GM04504 (cell line): Measurements from ENCODE around the gene CPEB1.
"Not testable (repeated sequence)": the region's sequence is repeated elsewhere in the genome, so short reads cannot be mapped to it uniquely, and the experiment has no call there.

ENCODE experiments used
- DNase-seq: peaks from one replicate; pipeline ENCODE4 v3.0.0-alpha.2; 2012; ENCODE audit warnings: low read depth

Gene CPEB1

GRCh38 chr15:82545002-82545401 lies 102.2 kb downstream of the CPEB1 start:
- no peak for DNase-seq

GRCh38 chr15:82544431-82544830 lies 102.7 kb downstream of the CPEB1 start:
- DNase-seq, result no peak

GRCh38 chr15:82543160-82543559 lies 104.0 kb downstream of the CPEB1 start:
- peak; percentile 48 for DNase-seq

- no peak for DNase-seq
Observed at GRCh38 chr15:82540984-82541431, 106.2 kb downstream of the CPEB1 start.

- peak; percentile 91 for DNase-seq
Observed at GRCh38 chr15:82540055-82540983, 106.8 kb downstream of the CPEB1 start, which contains the start of gene RPS17. Gene RPS17, minus strand, starts transcription at chr15:82540457. Its CDS starts 29 bp downstream, at chr15:82540428.

- DNase-seq, result no peak
Observed at GRCh38 chr15:82539691-82540054, 107.5 kb downstream of the CPEB1 start.

- no peak for DNase-seq
Observed at GRCh38 chr15:82538961-82539690, 108.0 kb downstream of the CPEB1 start.

GRCh38 chr15:82537351-82537908 lies 109.7 kb downstream of the CPEB1 start:
- DNase-seq, result no peak

- no peak for DNase-seq
Observed at GRCh38 chr15:82536409-82537350, 110.5 kb downstream of the CPEB1 start.

GRCh38 chr15:82535566-82536408 lies 111.4 kb downstream of the CPEB1 start:
- DNase-seq, result no peak

GRCh38 chr15:82535151-82535550 lies 112.0 kb downstream of the CPEB1 start:
- not testable (repeated sequence) for DNase-seq

- DNase-seq, result not testable (repeated sequence)
Observed at GRCh38 chr15:82534457-82534861, 112.7 kb downstream of the CPEB1 start.

GRCh38 chr15:82533801-82534200 lies 113.4 kb downstream of the CPEB1 start:
- DNase-seq, result no peak

GRCh38 chr15:82532991-82533481 lies 114.1 kb downstream of the CPEB1 start:
- DNase-seq, result no peak

GRCh38 chr15:82532383-82532990 lies 114.7 kb downstream of the CPEB1 start:
- DNase-seq, result no peak

GRCh38 chr15:82531496-82532382 lies 115.4 kb downstream of the CPEB1 start:
- no peak for DNase-seq

GRCh38 chr15:82530606-82531379 lies 116.4 kb downstream of the CPEB1 start:
- DNase-seq, result no peak

GRCh38 chr15:82530006-82530405 lies 117.2 kb downstream of the CPEB1 start:
- no peak for DNase-seq
